ENCODE measurements around the gene UNCX. TPM values are rescaled to one million over a fixed set of nuclear protein-coding genes. Genes with fewer than 3 reads are reported as not detected.
"Not testable (repeated sequence)": the region's sequence is repeated elsewhere in the genome, so short reads cannot be mapped to it uniquely, and the experiment has no call there.

UNCX gene
- total and polyA plus RNA-seq, 2 experiments from 2014 or later: not detected

DNA sequence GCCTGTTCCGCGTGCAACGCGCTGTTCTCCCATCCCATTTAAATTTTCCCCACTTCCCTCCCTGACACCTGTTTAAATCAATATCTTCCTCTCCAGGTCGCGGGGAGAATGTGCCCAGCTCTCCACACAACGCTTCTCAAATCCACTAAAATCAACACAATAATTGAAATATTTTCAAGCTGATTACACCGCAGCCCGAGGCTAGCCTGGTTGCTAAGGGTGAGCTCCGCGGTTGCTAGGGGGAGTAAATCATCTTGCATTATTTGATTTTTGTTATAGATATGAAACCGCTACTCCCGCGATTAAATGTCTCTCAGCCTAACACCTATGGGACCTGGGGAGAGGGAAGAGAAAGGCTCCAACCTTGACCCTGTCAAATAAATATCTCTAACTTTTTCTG is 36.2 kb downstream of the UNCX start:
- WGBS, 2 experiments (ENCODE audit: low coverage in 1 of 2, low lambda C conversion rate in 2 of 2, missing lambda C conversion rate in 2 of 2): 59 to 61% methylated on average over 14 of the region's 14 CpGs
- DNase-seq: no peak
- in situ Hi-C loops (cut with MboI): no loop called here

DNA sequence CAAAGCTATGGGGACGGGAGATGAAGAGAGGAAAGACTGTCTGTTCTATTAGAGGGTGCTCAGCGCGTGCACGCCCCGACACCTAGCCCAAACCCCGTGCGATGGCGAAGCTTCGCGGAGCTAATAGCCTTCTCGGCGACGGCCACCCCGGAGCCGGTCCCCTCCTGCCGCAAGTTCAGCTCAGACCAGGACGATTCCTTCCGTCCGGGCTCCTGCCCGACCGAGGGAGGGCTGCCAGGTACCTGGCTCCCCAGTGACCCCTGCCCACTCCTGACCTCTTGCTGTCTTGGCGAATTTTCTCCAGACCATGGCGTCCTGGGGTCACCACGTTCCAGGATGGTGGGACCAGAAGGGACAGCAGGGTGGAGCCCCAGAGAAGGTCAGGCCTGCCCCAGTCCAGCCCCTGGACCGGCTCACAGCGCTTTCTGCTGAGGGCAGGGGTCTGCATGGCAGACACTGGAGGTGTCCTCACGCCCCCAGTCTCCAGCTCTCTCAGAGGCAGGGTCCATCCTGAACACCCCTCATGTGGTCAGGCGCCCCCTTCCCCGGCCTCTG is 36.7 kb downstream of the UNCX start:
- Histone ChIP-seq H3K27ac (no peak overlapping the region), H3K9me3 (ENCODE audit: low read depth) (no peaks in the 10 kb centered on the region), H3K27me3 (replicated peaks; ENCODE audit: insufficient read depth) (peaks cover 22% of the 10 kb centered on the region), H2AFZ (no peak overlapping the region), H3K9ac (no peak overlapping the region), H3K4me3 (no peak overlapping the region), H3K9me2 (ENCODE audit: insufficient read depth) (no peaks in the 10 kb centered on the region), H3K36me3 (ENCODE audit: low read depth) (no peaks in the 10 kb centered on the region), H3K79me2 (ENCODE audit: insufficient read depth) (no peaks in the 10 kb centered on the region), H4K20me1 (ENCODE audit: insufficient read depth) (no peaks in the 10 kb centered on the region), H3K4me2 (ENCODE audit: unreplicated experiment) (no peak overlapping the region), H3K4me1 (ENCODE audit: insufficient read depth) (no peaks in the 10 kb centered on the region), H3F3A (ENCODE audit: insufficient read depth) (no peaks in the 10 kb centered on the region)
- in situ Hi-C loops (cut with MboI): no loop called here
- no peak for DNase-seq
- TF ChIP-seq EZH2phosphoT487 (IDR thresholded peaks at IDR 0.05; ENCODE audit: insufficient read depth, low read depth): no peak
- WGBS, 2 experiments (ENCODE audit: low coverage in 1 of 2, low lambda C conversion rate in 2 of 2, missing lambda C conversion rate in 2 of 2): 32 to 34% methylated on average over 25 to 29 of the region's 29 CpGs

More for the DNA sequence above, 36.2 kb downstream of the UNCX start:
- no peaks in the 10 kb centered on the region for H3K36me3 ChIP-seq (ENCODE audit: low read depth)
- no peak overlapping the region for H3K27ac ChIP-seq
- H3K4me3 ChIP-seq: no peak overlapping the region
- no peaks in the 10 kb centered on the region for H3K9me3 ChIP-seq (ENCODE audit: low read depth)
- H3F3A ChIP-seq (ENCODE audit: insufficient read depth): no peaks in the 10 kb centered on the region
- peaks cover 28% of the 10 kb centered on the region for H3K27me3 ChIP-seq (replicated peaks; ENCODE audit: insufficient read depth)
- no peak overlapping the region for H3K9ac ChIP-seq
- no peaks in the 10 kb centered on the region for H3K79me2 ChIP-seq (ENCODE audit: insufficient read depth)
- H3K9me2 ChIP-seq (ENCODE audit: insufficient read depth): no peaks in the 10 kb centered on the region
- no peaks in the 10 kb centered on the region for H4K20me1 ChIP-seq (ENCODE audit: insufficient read depth)
- TF ChIP-seq EZH2 (IDR thresholded peaks at IDR 0.05; ENCODE audit: insufficient read depth, poor library complexity, severe bottlenecking) (no peak), EZH2phosphoT487 (IDR thresholded peaks at IDR 0.05; ENCODE audit: insufficient read depth, low read depth) (no peak)
- no peak overlapping the region for H2AFZ ChIP-seq
- H3K4me2 ChIP-seq (ENCODE audit: unreplicated experiment): no peak overlapping the region
- no peaks in the 10 kb centered on the region for H3K4me1 ChIP-seq (ENCODE audit: insufficient read depth)

DNA sequence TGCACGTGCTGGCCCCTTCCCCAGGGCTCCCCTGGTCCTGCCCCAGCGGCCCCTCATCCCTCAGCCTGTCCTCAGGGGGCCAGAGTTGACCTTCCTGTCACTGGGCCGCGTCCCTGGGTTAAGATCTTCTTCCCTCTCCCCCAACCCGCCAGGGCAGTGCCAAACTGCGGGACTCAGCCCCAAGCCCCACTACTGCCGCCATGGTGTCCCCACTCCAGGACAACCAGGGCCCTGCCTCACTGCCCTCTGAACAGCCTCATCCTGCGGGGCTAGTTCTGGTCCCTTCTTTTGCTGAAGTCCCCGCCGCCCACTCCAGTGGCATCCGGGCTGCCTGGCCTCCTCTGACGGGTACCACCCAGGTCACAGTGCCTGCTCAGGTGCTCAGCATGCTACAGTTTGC is 37.5 kb downstream of the UNCX start:
- in situ Hi-C loops (cut with MboI): no loop called here

DNA sequence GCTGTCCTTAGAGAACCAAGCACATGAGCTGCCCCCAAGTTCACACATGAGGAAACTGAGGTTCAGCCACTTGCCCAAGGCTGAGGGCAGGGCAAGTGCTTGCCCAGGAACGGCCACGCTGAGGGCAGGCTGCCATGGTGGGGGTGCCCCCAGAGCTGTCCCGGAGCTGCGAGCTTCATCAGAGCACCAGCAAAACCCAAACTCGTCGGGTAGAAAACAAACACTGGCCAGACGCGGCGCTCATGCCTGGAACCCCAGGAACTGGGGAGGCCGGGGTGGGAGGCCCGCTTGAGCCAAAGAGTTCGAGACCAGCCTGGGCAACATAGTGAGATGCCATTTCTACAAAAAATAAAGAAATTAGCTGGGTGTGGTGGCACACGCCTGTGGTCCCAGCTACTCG is 38.4 kb downstream of the UNCX start:
- Histone ChIP-seq H4K20me1 (ENCODE audit: insufficient read depth) (no peaks in the 10 kb centered on the region), H3K4me3 (no peak overlapping the region), H3F3A (ENCODE audit: insufficient read depth) (no peaks in the 10 kb centered on the region), H3K27me3 (replicated peaks; ENCODE audit: insufficient read depth) (peaks cover 8% of the 10 kb centered on the region), H2AFZ (no peak overlapping the region), H3K27ac (no peak overlapping the region), H3K4me1 (ENCODE audit: insufficient read depth) (no peaks in the 10 kb centered on the region), H3K9ac (no peak overlapping the region), H3K36me3 (ENCODE audit: low read depth) (no peaks in the 10 kb centered on the region), H3K9me2 (ENCODE audit: insufficient read depth) (no peaks in the 10 kb centered on the region), H3K79me2 (ENCODE audit: insufficient read depth) (no peaks in the 10 kb centered on the region), H3K9me3 (ENCODE audit: low read depth) (no peaks in the 10 kb centered on the region), H3K4me2 (ENCODE audit: unreplicated experiment) (no peak overlapping the region)
- no peak for DNase-seq
- no peak for TF ChIP-seq EZH2 (IDR thresholded peaks at IDR 0.05; ENCODE audit: insufficient read depth, poor library complexity, severe bottlenecking)
- TF ChIP-seq EZH2phosphoT487 (IDR thresholded peaks at IDR 0.05; ENCODE audit: insufficient read depth, low read depth): no peak
- 74 to 75% methylated on average over 13 to 14 of the region's 14 CpGs for WGBS, 2 experiments (ENCODE audit: low coverage in 1 of 2, low lambda C conversion rate in 2 of 2, missing lambda C conversion rate in 2 of 2)
- in situ Hi-C loops (cut with MboI): no loop called here

More for the DNA sequence above, 37.5 kb downstream of the UNCX start:
- H3K79me2 ChIP-seq (ENCODE audit: insufficient read depth): no peaks in the 10 kb centered on the region
- no peaks in the 10 kb centered on the region for H3K9me3 ChIP-seq (ENCODE audit: low read depth)
- no peaks in the 10 kb centered on the region for H3F3A ChIP-seq (ENCODE audit: insufficient read depth)
- H3K4me2 ChIP-seq (ENCODE audit: unreplicated experiment): no peak overlapping the region
- H3K36me3 ChIP-seq (ENCODE audit: low read depth): no peaks in the 10 kb centered on the region
- no peak overlapping the region for H3K9ac ChIP-seq
- no peak overlapping the region for H3K4me3 ChIP-seq
- no peak overlapping the region for H2AFZ ChIP-seq
- 56 to 59% methylated on average over 12 of the region's 12 CpGs for WGBS, 2 experiments (ENCODE audit: low coverage in 1 of 2, low lambda C conversion rate in 2 of 2, missing lambda C conversion rate in 2 of 2)
- no peaks in the 10 kb centered on the region for H3K4me1 ChIP-seq (ENCODE audit: insufficient read depth)
- peaks cover 15% of the 10 kb centered on the region for H3K27me3 ChIP-seq (replicated peaks; ENCODE audit: insufficient read depth)
- H3K9me2 ChIP-seq (ENCODE audit: insufficient read depth): no peaks in the 10 kb centered on the region
- DNase-seq: no peak
- no peak for TF ChIP-seq EZH2phosphoT487 (IDR thresholded peaks at IDR 0.05; ENCODE audit: insufficient read depth, low read depth)
- TF ChIP-seq EZH2 (IDR thresholded peaks at IDR 0.05; ENCODE audit: insufficient read depth, poor library complexity, severe bottlenecking): no peak
- no peaks in the 10 kb centered on the region for H4K20me1 ChIP-seq (ENCODE audit: insufficient read depth)
- H3K27ac ChIP-seq: no peak overlapping the region

DNA sequence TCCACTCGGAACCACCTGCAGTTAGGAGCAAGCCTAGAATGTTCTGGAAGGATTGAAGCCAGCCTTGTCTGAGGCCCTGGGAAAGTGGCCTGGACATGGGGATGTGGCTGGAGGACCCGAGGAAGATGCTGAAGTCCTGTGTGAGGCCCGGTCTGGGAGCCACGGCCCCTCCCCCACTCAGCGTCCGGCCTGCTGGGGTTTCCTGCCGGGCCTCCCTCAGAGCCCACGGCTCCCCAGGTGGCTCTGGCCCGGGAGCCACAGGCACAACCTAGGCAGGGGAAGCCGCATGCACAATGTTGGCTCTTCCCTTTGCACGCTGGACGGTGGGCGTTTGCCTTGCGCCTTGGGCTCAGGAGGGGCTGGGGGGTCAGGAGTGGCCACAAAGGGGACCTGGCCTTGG is 39.0 kb downstream of the UNCX start:
- H3K9me2 ChIP-seq (ENCODE audit: insufficient read depth): no peaks in the 10 kb centered on the region
- H3K9me3 ChIP-seq (ENCODE audit: low read depth): no peaks in the 10 kb centered on the region
- no peak for TF ChIP-seq EZH2phosphoT487 (IDR thresholded peaks at IDR 0.05; ENCODE audit: insufficient read depth, low read depth)
- no peak for TF ChIP-seq EZH2 (IDR thresholded peaks at IDR 0.05; ENCODE audit: insufficient read depth, poor library complexity, severe bottlenecking)
- in situ Hi-C loops (cut with MboI): no loop called here
- H3K4me3 ChIP-seq: no peak overlapping the region
- H3K79me2 ChIP-seq (ENCODE audit: insufficient read depth): no peaks in the 10 kb centered on the region
- WGBS, 2 experiments (ENCODE audit: low coverage in 1 of 2, low lambda C conversion rate in 2 of 2, missing lambda C conversion rate in 2 of 2): 70 to 73% methylated on average over 14 of the region's 14 CpGs
- H3K27me3 ChIP-seq (replicated peaks; ENCODE audit: insufficient read depth): peaks cover 8% of the 10 kb centered on the region
- no peaks in the 10 kb centered on the region for H3F3A ChIP-seq (ENCODE audit: insufficient read depth)
- no peak overlapping the region for H3K4me2 ChIP-seq (ENCODE audit: unreplicated experiment)
- H3K4me1 ChIP-seq (ENCODE audit: insufficient read depth): no peaks in the 10 kb centered on the region
- H3K9ac ChIP-seq: no peak overlapping the region
- no peak for DNase-seq
- H3K36me3 ChIP-seq (ENCODE audit: low read depth): no peaks in the 10 kb centered on the region
- no peak overlapping the region for H2AFZ ChIP-seq
- no peak overlapping the region for H3K27ac ChIP-seq
- no peaks in the 10 kb centered on the region for H4K20me1 ChIP-seq (ENCODE audit: insufficient read depth)

DNA sequence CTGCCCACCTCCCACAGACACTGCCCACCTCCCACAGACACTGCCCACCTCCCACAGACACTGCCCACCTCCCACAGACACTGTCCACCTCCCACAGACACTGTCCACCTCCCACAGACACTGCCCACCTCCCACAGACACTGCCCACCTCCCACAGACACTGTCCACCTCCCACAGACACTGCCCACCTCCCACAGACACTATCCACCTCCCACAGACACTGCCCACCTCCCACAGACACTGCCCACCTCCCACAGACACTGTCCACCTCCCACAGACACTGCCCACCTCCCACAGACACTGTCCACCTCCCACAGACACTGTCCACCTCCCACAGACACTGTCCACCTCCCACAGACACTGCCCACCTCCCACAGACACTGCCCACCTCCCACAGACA is 39.5 kb downstream of the UNCX start:
- H3K36me3 ChIP-seq (ENCODE audit: low read depth); H3K9me2 ChIP-seq (ENCODE audit: insufficient read depth); in situ Hi-C loops (cut with MboI); H3K9me3 ChIP-seq (ENCODE audit: low read depth); H4K20me1 ChIP-seq (ENCODE audit: insufficient read depth); H3K27me3 ChIP-seq (replicated peaks; ENCODE audit: insufficient read depth); DNase-seq; H3K9ac ChIP-seq; H3K79me2 ChIP-seq (ENCODE audit: insufficient read depth); H3K4me1 ChIP-seq (ENCODE audit: insufficient read depth); H3K27ac ChIP-seq; H3K4me3 ChIP-seq; H3K4me2 ChIP-seq (ENCODE audit: unreplicated experiment); H2AFZ ChIP-seq; H3F3A ChIP-seq (ENCODE audit: insufficient read depth): not testable (repeated sequence)

Data from GM23248 (cell line).